ENCODE results near the gene DTYMK.
A peak's percentile ranks its signal among the peaks of the same experiment; 100 is the strongest.

DTYMK gene

DNA sequence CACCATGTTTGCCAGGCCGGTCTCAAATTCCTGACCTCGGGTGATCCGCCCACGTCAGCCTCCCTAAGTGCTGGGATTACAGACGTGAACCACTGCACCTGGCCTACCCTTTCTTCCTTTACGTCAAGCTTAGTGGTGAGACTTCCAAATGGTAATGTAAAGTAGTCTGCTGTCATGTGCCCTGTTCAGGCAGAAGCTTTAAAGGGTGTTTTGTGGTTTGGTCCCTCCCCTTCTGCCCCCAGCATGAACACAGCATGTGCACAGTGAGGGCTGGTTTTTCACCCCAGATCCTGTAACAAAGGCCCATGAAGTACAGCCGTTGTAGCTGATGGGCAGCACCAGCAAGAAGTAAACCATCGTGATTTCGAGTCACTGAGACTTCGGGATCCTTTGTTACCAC lies 2.7 kb upstream of the DTYMK start:
- TF ChIP-seq, protein P1, sequence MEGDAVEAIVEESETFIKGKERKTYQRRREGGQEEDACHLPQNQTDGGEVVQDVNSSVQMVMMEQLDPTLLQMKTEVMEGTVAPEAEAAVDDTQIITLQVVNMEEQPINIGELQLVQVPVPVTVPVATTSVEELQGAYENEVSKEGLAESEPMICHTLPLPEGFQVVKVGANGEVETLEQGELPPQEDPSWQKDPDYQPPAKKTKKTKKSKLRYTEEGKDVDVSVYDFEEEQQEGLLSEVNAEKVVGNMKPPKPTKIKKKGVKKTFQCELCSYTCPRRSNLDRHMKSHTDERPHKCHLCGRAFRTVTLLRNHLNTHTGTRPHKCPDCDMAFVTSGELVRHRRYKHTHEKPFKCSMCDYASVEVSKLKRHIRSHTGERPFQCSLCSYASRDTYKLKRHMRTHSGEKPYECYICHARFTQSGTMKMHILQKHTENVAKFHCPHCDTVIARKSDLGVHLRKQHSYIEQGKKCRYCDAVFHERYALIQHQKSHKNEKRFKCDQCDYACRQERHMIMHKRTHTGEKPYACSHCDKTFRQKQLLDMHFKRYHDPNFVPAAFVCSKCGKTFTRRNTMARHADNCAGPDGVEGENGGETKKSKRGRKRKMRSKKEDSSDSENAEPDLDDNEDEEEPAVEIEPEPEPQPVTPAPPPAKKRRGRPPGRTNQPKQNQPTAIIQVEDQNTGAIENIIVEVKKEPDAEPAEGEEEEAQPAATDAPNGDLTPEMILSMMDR (conservative IDR thresholded peaks at IDR 0.05) = no peak
- no peak overlapping the region for H3K27ac ChIP-seq

- TF ChIP-seq, protein P1 (conservative IDR thresholded peaks at IDR 0.05) = no peak
These were observed 328 bp downstream of the DTYMK start for GRCh38 chr2:241686324-241686649.

GRCh38 chr2:241680827-241681599 lies 5.6 kb downstream of the DTYMK start:
- no peak overlapping the region for H3K27ac ChIP-seq
- TF ChIP-seq, protein P1 (conservative IDR thresholded peaks at IDR 0.05) = no peak

More at GRCh38 chr2:241686324-241686649, 328 bp downstream of the DTYMK start:
- H3K27ac ChIP-seq = peak overlapping the region; percentile 94

- no peak overlapping the region for H3K27ac ChIP-seq
- TF ChIP-seq, protein P1 (conservative IDR thresholded peaks at IDR 0.05) = no peak
These were observed 6.6 kb downstream of the DTYMK start for GRCh38 chr2:241680044-241680443.

- H3K27ac ChIP-seq = no peak overlapping the region
- TF ChIP-seq, protein P1 (conservative IDR thresholded peaks at IDR 0.05) = no peak
These were observed 7.7 kb downstream of the DTYMK start for GRCh38 chr2:241678784-241679540.

GRCh38 chr2:241678307-241678706 lies 8.3 kb downstream of the DTYMK start:
- TF ChIP-seq, protein P1 (conservative IDR thresholded peaks at IDR 0.05) = no peak
- no peak overlapping the region for H3K27ac ChIP-seq

- TF ChIP-seq, protein P1 (conservative IDR thresholded peaks at IDR 0.05) = no peak
- no peak overlapping the region for H3K27ac ChIP-seq
These were observed 9.2 kb downstream of the DTYMK start for GRCh38 chr2:241677392-241677791.

Data from VCaP (cell line).